ENCODE results near the gene FNBP1. TPM values are rescaled to one million over a fixed set of nuclear protein-coding genes. Genes with fewer than 3 reads are reported as not detected.

FNBP1 gene
- polyA plus RNA-seq, 2 of the 4 experiments (the other 2 are of a cell fraction), result 10.6 to 15.6 TPM

GRCh38 chr9:130073373-130073772, 30.4 kb upstream of the FNBP1 start (continued):
- TF ChIP-seq, protein P1, sequence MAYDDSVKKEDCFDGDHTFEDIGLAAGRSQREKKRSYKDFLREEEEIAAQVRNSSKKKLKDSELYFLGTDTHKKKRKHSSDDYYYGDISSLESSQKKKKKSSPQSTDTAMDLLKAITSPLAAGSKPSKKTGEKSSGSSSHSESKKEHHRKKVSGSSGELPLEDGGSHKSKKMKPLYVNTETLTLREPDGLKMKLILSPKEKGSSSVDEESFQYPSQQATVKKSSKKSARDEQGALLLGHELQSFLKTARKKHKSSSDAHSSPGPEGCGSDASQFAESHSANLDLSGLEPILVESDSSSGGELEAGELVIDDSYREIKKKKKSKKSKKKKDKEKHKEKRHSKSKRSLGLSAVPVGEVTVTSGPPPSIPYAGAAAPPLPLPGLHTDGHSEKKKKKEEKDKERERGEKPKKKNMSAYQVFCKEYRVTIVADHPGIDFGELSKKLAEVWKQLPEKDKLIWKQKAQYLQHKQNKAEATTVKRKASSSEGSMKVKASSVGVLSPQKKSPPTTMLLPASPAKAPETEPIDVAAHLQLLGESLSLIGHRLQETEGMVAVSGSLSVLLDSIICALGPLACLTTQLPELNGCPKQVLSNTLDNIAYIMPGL (CRISPR knock-in tag; IDR thresholded peaks at IDR 0.05; ENCODE audit: borderline replicate concordance), result no peak
- no peak for TF ChIP-seq ZFP36 (IDR thresholded peaks at IDR 0.05; ENCODE audit: borderline replicate concordance, partially characterized antibody)
- TF ChIP-seq MAX (IDR thresholded peaks at IDR 0.05), result no peak

- no peak for FAIRE-seq
- Histone ChIP-seq H3K4me2 (no peak overlapping the region), H3K4me3 (no peak overlapping the region), H3K4me1 (peaks cover 20% of the 10 kb centered on the region; the same call in 2 of the 3 replicates), H3K27ac (no peak overlapping the region), H3K9me3 (no peaks in the 10 kb centered on the region)
- 83% methylated on average over 9 of the region's 9 CpGs for WGBS (ENCODE audit: missing lambda C conversion rate)
- TF ChIP-seq BCL3 (IDR thresholded peaks at IDR 0.05) (no peak), HES2 (IDR thresholded peaks at IDR 0.05) (no peak), MAX (IDR thresholded peaks at IDR 0.05) (no peak), MYC (IDR thresholded peaks at IDR 0.05; ENCODE audit: borderline replicate concordance, low read length) (no peak), JUNB (IDR thresholded peaks at IDR 0.05) (no peak), FOSB (CRISPR knock-in tag; IDR thresholded peaks at IDR 0.05) (no peak), SREBF2 (IDR thresholded peaks at IDR 0.05) (no peak), GATA3 (IDR thresholded peaks at IDR 0.05; ENCODE audit: borderline replicate concordance) (no peak), RARB (CRISPR knock-in tag; IDR thresholded peaks at IDR 0.05) (no peak), E2F6 (IDR thresholded peaks at IDR 0.05; ENCODE audit: borderline replicate concordance, low read depth) (no peak), PHF8 (IDR thresholded peaks at IDR 0.05; ENCODE audit: borderline replicate concordance, low read depth) (no peak), JUN (IDR thresholded peaks at IDR 0.05) (no peak), HOXB13 (CRISPR knock-in tag; IDR thresholded peaks at IDR 0.05; ENCODE audit: low read depth) (no peak), POLR2AphosphoS2 (conservative IDR thresholded peaks at IDR 0.05; ENCODE audit: low read length) (no peak), EHMT2 (IDR thresholded peaks at IDR 0.05; ENCODE audit: low read depth) (no peak)
- POLR2A ChIA-PET, result interaction anchor here (0.5 kb wide), 1 partner anchor 16 kb away, joined by 6 read pairs; no protein-coding TSS in a partner anchor
- DNase-seq (ENCODE audit: low read depth in 1 of 2, low spot score in 1 of 2), result no peak
- CTCF ChIA-PET, result interaction anchor here (0.8 kb wide), 1 partner anchor 10 kb away, joined by 3 read pairs; no protein-coding TSS in a partner anchor
- ATAC-seq, result 0 out of 6 replicates have a peak, but pooled peaks of 1 of the 2 experiments have one; percentile 22
Observed at GRCh38 chr9:130072515-130073235, 29.7 kb upstream of the FNBP1 start.

DNA sequence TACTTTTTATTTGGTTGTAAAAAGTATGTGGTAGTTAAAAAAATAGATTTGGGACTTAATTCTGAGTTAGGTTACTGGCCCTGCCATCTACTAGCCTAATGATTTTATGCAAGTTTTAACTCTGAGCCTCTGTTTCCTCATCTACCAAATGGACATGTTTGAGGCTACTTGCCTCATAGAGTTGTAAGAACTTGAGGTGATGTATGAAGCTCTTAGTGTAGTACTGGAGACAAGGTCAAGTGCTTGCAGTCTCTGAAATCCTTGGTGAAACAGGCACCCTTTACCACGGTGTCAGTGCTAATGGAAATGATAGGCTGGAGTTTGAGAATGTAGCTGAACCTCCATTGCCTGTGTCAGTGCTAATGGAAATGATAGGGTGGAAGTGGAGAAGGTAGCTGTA, 26.1 kb upstream of the FNBP1 start:
- ChIA-PET POLR2A (no interaction called here), CTCF (interaction anchor here (0.8 to 2.6 kb wide), 2 partner anchors 10 to 38 kb away, joined by 3 to 9 read pairs; no protein-coding TSS in a partner anchor)
- Histone ChIP-seq H3K9me3 (no peaks in the 10 kb centered on the region), H3K4me2 (peak overlapping the region; percentile 39; the same call in 2 of the 3 replicates), H3K27ac (peak overlapping the region in 1 of 2 experiments; percentile 53; a peak in 2 of 6 replicates), H3K4me3 (no peak overlapping the region), H3K4me1 (peaks cover 20% of the 10 kb centered on the region; the same call in 2 of the 3 replicates)
- 92% methylated on average over 1 of the region's 1 CpG for WGBS (ENCODE audit: missing lambda C conversion rate)
- DNase-seq (ENCODE audit: low read depth in 1 of 2, low spot score in 1 of 2) (no peak), ATAC-seq (no peak; a peak in 1 of 6 replicates), FAIRE-seq (no peak)
- TF ChIP-seq EHF (CRISPR knock-in tag; IDR thresholded peaks at IDR 0.05), result no peak
- TF ChIP-seq MAX (IDR thresholded peaks at IDR 0.05), result no peak
- no peak for TF ChIP-seq CBX8 (IDR thresholded peaks at IDR 0.05)
- no peak for TF ChIP-seq MYC (IDR thresholded peaks at IDR 0.05; ENCODE audit: borderline replicate concordance, low read length)
- TF ChIP-seq RAD21 (conservative IDR thresholded peaks at IDR 0.05 in 1 of 2, IDR thresholded peaks at IDR 0.05 in 1 of 2), result no peak
- TF ChIP-seq, protein P2, sequence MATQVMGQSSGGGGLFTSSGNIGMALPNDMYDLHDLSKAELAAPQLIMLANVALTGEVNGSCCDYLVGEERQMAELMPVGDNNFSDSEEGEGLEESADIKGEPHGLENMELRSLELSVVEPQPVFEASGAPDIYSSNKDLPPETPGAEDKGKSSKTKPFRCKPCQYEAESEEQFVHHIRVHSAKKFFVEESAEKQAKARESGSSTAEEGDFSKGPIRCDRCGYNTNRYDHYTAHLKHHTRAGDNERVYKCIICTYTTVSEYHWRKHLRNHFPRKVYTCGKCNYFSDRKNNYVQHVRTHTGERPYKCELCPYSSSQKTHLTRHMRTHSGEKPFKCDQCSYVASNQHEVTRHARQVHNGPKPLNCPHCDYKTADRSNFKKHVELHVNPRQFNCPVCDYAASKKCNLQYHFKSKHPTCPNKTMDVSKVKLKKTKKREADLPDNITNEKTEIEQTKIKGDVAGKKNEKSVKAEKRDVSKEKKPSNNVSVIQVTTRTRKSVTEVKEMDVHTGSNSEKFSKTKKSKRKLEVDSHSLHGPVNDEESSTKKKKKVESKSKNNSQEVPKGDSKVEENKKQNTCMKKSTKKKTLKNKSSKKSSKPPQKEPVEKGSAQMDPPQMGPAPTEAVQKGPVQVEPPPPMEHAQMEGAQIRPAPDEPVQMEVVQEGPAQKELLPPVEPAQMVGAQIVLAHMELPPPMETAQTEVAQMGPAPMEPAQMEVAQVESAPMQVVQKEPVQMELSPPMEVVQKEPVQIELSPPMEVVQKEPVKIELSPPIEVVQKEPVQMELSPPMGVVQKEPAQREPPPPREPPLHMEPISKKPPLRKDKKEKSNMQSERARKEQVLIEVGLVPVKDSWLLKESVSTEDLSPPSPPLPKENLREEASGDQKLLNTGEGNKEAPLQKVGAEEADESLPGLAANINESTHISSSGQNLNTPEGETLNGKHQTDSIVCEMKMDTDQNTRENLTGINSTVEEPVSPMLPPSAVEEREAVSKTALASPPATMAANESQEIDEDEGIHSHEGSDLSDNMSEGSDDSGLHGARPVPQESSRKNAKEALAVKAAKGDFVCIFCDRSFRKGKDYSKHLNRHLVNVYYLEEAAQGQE (IDR thresholded peaks at IDR 0.05), result no peak
- TF ChIP-seq ZC3H11A (IDR thresholded peaks at IDR 0.05), result no peak
